Gastrocnemius medialis (tissue), 4 donors: Measurements from ENCODE around the gene TUBAL3. TPM values are rescaled to one million over a fixed set of nuclear protein-coding genes. Genes with fewer than 3 reads are reported as not detected.

Source experiments
- ATAC-seq, 2 donors: fragments of 150-250 bp; one replicate each; pipeline ENCODE4 v1.9.1; 2016
- DNase-seq, 2 donors: peaks; one replicate each; pipeline ENCODE4 v3.0.0-alpha.2; 2019
- H3K27ac ChIP-seq, 4 donors: fragments of 200-600 bp; sonication (generic); 1 replicate in 1 of 4; 2 replicates in 3 of 4; pipeline ENCODE4 v1.5.1; 2016 to 2018; ENCODE audit warnings: mild to moderate bottlenecking in 2 of 4, moderate library complexity in 1 of 4
- H3K27me3 ChIP-seq, 3 donors: fragments of 200-600 bp; sonication (generic) in 2 of 3; 1 replicate in 1 of 3; 2 replicates in 2 of 3; pipeline versions ENCODE4 v1.5.1 to v1.6.0; 2016 to 2019; ENCODE audit warnings: mild to moderate bottlenecking in 1 of 3, moderate library complexity in 1 of 3
- H3K36me3 ChIP-seq, 2 donors: fragments of 200-600 bp; sonication (generic) in 1 of 2; one replicate each; pipeline ENCODE4 v1.5.1; 2017 to 2018
- H3K4me1 ChIP-seq, 2 donors: fragments of 200-600 bp; sonication (generic) in 1 of 2; one replicate each; pipeline ENCODE4 v1.5.1; 2016 to 2017; ENCODE audit warnings: mild to moderate bottlenecking in 2 of 2
- H3K4me3 ChIP-seq, 4 donors: fragments of 200-600 bp; sonication (generic) in 3 of 4; 1 replicate in 1 of 4; 2 replicates in 3 of 4; pipeline ENCODE4 v1.5.1; 2016 to 2019; ENCODE audit warnings: mild to moderate bottlenecking in 2 of 4
- H3K9me3 ChIP-seq, 3 donors: fragments of 200-600 bp; sonication (generic) in 2 of 3; 1 replicate in 1 of 3; 2 replicates in 2 of 3; pipeline ENCODE4 v1.5.1; 2016 to 2019
- POLR2A ChIP-seq, 2 donors: fragments of 450-650 bp; IDR thresholded peaks; one replicate each; pipeline ENCODE4 v1.6.1; 2017; ENCODE audit warnings: antibody characterized with exemption in 2 of 2, mild to moderate bottlenecking in 2 of 2, moderate library complexity in 2 of 2
- in situ Hi-C, 4 donors: fragments of 200-750 bp; cut with MboI; loops; one replicate each; pipeline versions ENCODE4 v1.15.0 to v1.8.0; 2017; ENCODE audit warnings: low sequenced_read_pairs in 4 of 4
- intact Hi-C: fragments of 100-400 bp; cut with DNase I; formaldehyde crosslinking; loops from one replicate; pipeline ENCODE4 v1.15.1; 2023; ENCODE audit warnings: low total_unique reads
- total RNA-seq, 4 donors: library from RNA; depleted of rRNA; stranded (reverse); fragments of >200 nt; gene quantifications; one replicate each; pipeline versions ENCODE4 v1.1.0 to v1.2.3, GENCODE V29; 2016
- TF ChIP-seq, protein P1 (sequence below), 5 experiments: fragments of 450-650 bp in 3 of 5; fragments of 200-600 bp in 2 of 5; sonication (generic) in 2 of 5; IDR thresholded peaks in 4 of 5; conservative IDR thresholded peaks in 1 of 5; 1 replicate in 4 of 5; 2 replicates in 1 of 5; pipeline ENCODE4 v1.5.1; 2016 to 2019; ENCODE audit warnings: antibody characterized with exemption in 5 of 5, mild to moderate bottlenecking in 3 of 5, moderate library complexity in 3 of 5

The TUBAL3 gene
- total RNA-seq: under 1 TPM in 1 of 4 donors, not detected in 3; 0.18 TPM

GRCh38 chr10:5404208-5405041, at the start of gene TUBAL3:
TSS of gene TUBAL3 (minus strand) at chr10:5404828. CDS start at chr10:5404792, 36 bp downstream.
- ATAC-seq (peak in 1 of 2 donors; percentile 42), DNase-seq (no peak)
- intact Hi-C loops: no loop called here
- H3K36me3 ChIP-seq: no peaks in the 10 kb centered on the region
- H3K4me3 ChIP-seq: no peak within 1 kb of the TSS
- no peaks in the 10 kb centered on the region for H3K4me1 ChIP-seq
- in situ Hi-C loops: no loop called here
- H3K27ac ChIP-seq: peak within 1 kb of the TSS in 3 of 4 donors; percentile 5 to 51 (median 29)
- H3K9me3 ChIP-seq: no peaks in the 10 kb centered on the region
- no peak for TF ChIP-seq POLR2A (IDR thresholded peaks at IDR 0.05)
- TF ChIP-seq, protein P1, sequence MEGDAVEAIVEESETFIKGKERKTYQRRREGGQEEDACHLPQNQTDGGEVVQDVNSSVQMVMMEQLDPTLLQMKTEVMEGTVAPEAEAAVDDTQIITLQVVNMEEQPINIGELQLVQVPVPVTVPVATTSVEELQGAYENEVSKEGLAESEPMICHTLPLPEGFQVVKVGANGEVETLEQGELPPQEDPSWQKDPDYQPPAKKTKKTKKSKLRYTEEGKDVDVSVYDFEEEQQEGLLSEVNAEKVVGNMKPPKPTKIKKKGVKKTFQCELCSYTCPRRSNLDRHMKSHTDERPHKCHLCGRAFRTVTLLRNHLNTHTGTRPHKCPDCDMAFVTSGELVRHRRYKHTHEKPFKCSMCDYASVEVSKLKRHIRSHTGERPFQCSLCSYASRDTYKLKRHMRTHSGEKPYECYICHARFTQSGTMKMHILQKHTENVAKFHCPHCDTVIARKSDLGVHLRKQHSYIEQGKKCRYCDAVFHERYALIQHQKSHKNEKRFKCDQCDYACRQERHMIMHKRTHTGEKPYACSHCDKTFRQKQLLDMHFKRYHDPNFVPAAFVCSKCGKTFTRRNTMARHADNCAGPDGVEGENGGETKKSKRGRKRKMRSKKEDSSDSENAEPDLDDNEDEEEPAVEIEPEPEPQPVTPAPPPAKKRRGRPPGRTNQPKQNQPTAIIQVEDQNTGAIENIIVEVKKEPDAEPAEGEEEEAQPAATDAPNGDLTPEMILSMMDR (IDR thresholded peaks at IDR 0.05 in 4 of 5, conservative IDR thresholded peaks at IDR 0.05 in 1 of 5): no peak
- H3K27me3 ChIP-seq: no peaks in the 10 kb centered on the region

- Histone ChIP-seq H3K4me1 (peaks cover 10% of the 10 kb centered on the region in 2 donors), H3K9me3 (no peaks in the 10 kb centered on the region), H3K4me3 (no peak overlapping the region), H3K27me3 (no peaks in the 10 kb centered on the region), H3K36me3 (peaks cover 6 to 66% of the 10 kb centered on the region in 2 donors), H3K27ac (no peak overlapping the region)
- ATAC-seq: no peak
- in situ Hi-C loops: loop anchor here in 1 of 4 donors (5.0 kb wide), 1 partner anchor 168 kb away; no protein-coding TSS in a partner anchor
- DNase-seq: no peak
- TF ChIP-seq POLR2A (IDR thresholded peaks at IDR 0.05): no peak
- TF ChIP-seq, protein P1 (IDR thresholded peaks at IDR 0.05 in 4 of 5, conservative IDR thresholded peaks at IDR 0.05 in 1 of 5): no peak
- intact Hi-C loops: no loop called here
Observed at GRCh38 chr10:5453749-5454489, 49.3 kb upstream of the TUBAL3 start.

GRCh38 chr10:5450605-5451384, 46.2 kb upstream of the TUBAL3 start:
- no peak for TF ChIP-seq POLR2A (IDR thresholded peaks at IDR 0.05)
- TF ChIP-seq, protein P1 (IDR thresholded peaks at IDR 0.05 in 4 of 5, conservative IDR thresholded peaks at IDR 0.05 in 1 of 5): no peak
- DNase-seq (no peak), ATAC-seq (no peak)
- Histone ChIP-seq H3K4me1 (peaks cover 23 to 25% of the 10 kb centered on the region in 2 donors), H3K36me3 (peaks cover 0 to 38% of the 10 kb centered on the region in 2 donors), H3K27me3 (no peaks in the 10 kb centered on the region), H3K27ac (peak overlapping the region; percentile 5 to 84 (median 48)), H3K9me3 (no peaks in the 10 kb centered on the region), H3K4me3 (no peak overlapping the region)
- intact Hi-C loops (no loop called here), in situ Hi-C loops (loop anchor here in 1 of 4 donors (5.0 kb wide), 1 partner anchor 172 kb away; no protein-coding TSS in a partner anchor)

DNA sequence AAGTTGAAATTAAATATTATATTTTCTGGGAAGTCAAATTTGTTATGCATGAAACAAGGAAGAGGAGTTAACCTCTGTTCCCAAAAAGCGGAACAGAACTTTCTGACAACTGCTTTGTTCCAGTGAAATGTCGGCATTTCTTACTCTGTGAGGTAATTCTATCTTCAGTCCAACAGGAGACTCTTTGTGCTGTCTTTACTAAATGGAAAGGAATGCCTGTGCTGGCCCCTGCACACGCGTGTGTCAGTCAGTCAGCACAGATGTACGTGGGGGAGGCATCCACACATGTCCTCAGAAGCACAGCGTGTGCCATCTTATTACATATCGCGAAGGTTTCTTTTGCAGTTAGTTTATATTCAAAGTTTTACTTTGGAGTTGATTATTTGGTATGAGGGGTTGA, 45.2 kb upstream of the TUBAL3 start:
- in situ Hi-C loops: loop anchor here in 2 of 4 donors (5.0 to 25.0 kb wide), 3 partner anchors 172 to 425 kb away; no protein-coding TSS in a partner anchor

More for the DNA sequence above, 45.2 kb upstream of the TUBAL3 start:
- peak in 1 of 2 donors; percentile 16 for TF ChIP-seq POLR2A (IDR thresholded peaks at IDR 0.05)
- TF ChIP-seq, protein P1 (IDR thresholded peaks at IDR 0.05 in 4 of 5, conservative IDR thresholded peaks at IDR 0.05 in 1 of 5): no peak
- intact Hi-C loops: loop anchor here (10.0 kb wide), 1 partner anchor 85 kb away; no protein-coding TSS in a partner anchor
- peaks cover 25 to 32% of the 10 kb centered on the region in 2 donors for H3K4me1 ChIP-seq
- ATAC-seq: peak; percentile 53 to 67
- H3K36me3 ChIP-seq: peaks cover 0 to 29% of the 10 kb centered on the region in 2 donors
- peak overlapping the region; percentile 67 to 84 (median 73) for H3K27ac ChIP-seq
- H3K4me3 ChIP-seq: peak overlapping the region; percentile 8 to 62 (median 40)
- H3K27me3 ChIP-seq: no peaks in the 10 kb centered on the region
- H3K9me3 ChIP-seq: no peaks in the 10 kb centered on the region
- DNase-seq: peak in 1 of 2 donors; percentile 40
